GM19025 (cell line): Measurements from ENCODE around the gene FAM187B.

Experiments
- ATAC-seq: cut with Tn5 transposase; IDR thresholded peaks from one replicate; pipeline ENCODE4 v1.9.1; 2021; ENCODE audit warnings: mild to moderate bottlenecking, low read depth, moderate library complexity; ENCODE audit not compliant: unreplicated experiment

Gene FAM187B

GRCh38 chr19:35228177-35228930 lies at the start of gene FAM187B:
FAM187B (minus strand) TSS chr19:35228739; CDS start chr19:35228680, 59 bp downstream.
- no peak for ATAC-seq

- ATAC-seq = no peak
Measured at GRCh38 chr19:35276706-35277281, 48.3 kb upstream of the FAM187B start.

GRCh38 chr19:35274323-35274722 lies 45.8 kb upstream of the FAM187B start:
- no peak for ATAC-seq

GRCh38 chr19:35273686-35274259 lies 45.2 kb upstream of the FAM187B start:
- ATAC-seq = no peak

GRCh38 chr19:35272954-35273649 lies 44.6 kb upstream of the FAM187B start:
- ATAC-seq = no peak

GRCh38 chr19:35272122-35272719 lies 43.7 kb upstream of the FAM187B start:
- no peak for ATAC-seq

GRCh38 chr19:35271546-35271945 lies 43.0 kb upstream of the FAM187B start:
- ATAC-seq = no peak

GRCh38 chr19:35270381-35270811 lies 41.9 kb upstream of the FAM187B start:
- no peak for ATAC-seq

GRCh38 chr19:35269438-35270117 lies 41.0 kb upstream of the FAM187B start:
- peak; percentile 38 for ATAC-seq

GRCh38 chr19:35268536-35269437 lies 40.2 kb upstream of the FAM187B start, which contains the start of gene USF2:
USF2 (plus strand) TSS chr19:35268962; CDS start chr19:35269102, 140 bp downstream.
- peak; percentile 17 for ATAC-seq

GRCh38 chr19:35267818-35268535 lies 39.4 kb upstream of the FAM187B start:
- ATAC-seq = peak; percentile 42

- no peak for ATAC-seq
Measured at GRCh38 chr19:35267353-35267817, 38.8 kb upstream of the FAM187B start.

- ATAC-seq = no peak
Measured at GRCh38 chr19:35266520-35267352, 38.2 kb upstream of the FAM187B start.

- ATAC-seq = no peak
Measured at GRCh38 chr19:35265900-35266519, 37.5 kb upstream of the FAM187B start.

GRCh38 chr19:35265126-35265899 lies 36.8 kb upstream of the FAM187B start:
- no peak for ATAC-seq
